Sciatic nerve (tissue), 2 donors: ENCODE measurements around the gene PEX1. TPM values are rescaled to one million over a fixed set of nuclear protein-coding genes. Genes with fewer than 3 reads are reported as not detected.
"Not testable (repeated sequence)": the region's sequence is repeated elsewhere in the genome, so short reads cannot be mapped to it uniquely, and the experiment has no call there.

ENCODE experiments used
- ATAC-seq: fragments of 200-7000 bp; cut with Tn5 transposase; one replicate; pipeline ENCODE4 v1.9.1; 2020; ENCODE audit warnings: mild to moderate bottlenecking, moderate library complexity
- DNase-seq: peaks from one replicate; pipeline ENCODE4 v3.0.0-alpha.2; 2020; ENCODE audit warnings: low spot score
- intact Hi-C: fragments of 100-400 bp; cut with DNase I; formaldehyde crosslinking; loops from one replicate; pipeline ENCODE4 v1.14.2; 2022
- total RNA-seq: library from RNA; stranded (reverse); fragmentation: NEBNext Ultra II Directional; extraction: Animal tissue kit (Norgen Biotek cat#: 25700); gene quantifications from one replicate; pipeline ENCODE4 v1.2.1, GENCODE V29; 2021
- donor health status: DM: no; HTN: no; CAD: no.
- donor health status: DM: no; HTN: no; CAD: no.

The PEX1 gene
- total RNA-seq, 1 donor from 2014 or later: 22.3 TPM

DNA sequence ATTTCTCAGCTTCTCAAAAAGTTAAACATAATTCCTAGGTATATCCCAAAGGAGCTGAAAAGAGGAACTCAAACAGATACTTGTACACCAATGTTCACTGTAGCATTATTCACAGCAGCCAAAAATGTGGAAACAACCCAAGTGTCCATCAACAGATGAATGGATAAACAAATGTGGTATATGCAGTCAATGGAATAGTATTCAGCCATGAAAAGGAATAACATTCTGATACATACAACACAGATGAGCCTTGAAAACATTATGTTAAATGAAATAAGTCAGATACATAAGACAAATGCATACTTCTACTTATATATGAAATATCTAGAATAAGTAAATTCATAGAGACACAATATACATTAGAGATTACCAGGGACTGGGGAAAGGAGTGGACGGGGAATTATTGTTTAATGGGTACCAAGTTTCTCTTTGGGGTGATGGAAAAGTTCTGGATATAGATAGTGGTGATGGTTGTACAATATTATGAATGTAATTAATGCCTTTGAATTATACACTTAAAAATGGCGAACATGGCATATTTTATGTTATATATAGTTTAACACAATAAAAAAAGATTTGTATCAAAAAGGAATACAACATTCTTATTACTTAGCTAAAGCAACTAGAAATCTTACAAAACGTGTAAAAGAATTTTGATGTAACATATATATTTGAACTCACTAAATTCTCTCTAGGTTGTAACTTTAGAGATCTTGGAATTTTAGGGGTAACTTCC is 15.0 kb downstream of the PEX1 start:
- ATAC-seq: no peak
- DNase-seq: no peak
- intact Hi-C loops: no loop called here

DNA sequence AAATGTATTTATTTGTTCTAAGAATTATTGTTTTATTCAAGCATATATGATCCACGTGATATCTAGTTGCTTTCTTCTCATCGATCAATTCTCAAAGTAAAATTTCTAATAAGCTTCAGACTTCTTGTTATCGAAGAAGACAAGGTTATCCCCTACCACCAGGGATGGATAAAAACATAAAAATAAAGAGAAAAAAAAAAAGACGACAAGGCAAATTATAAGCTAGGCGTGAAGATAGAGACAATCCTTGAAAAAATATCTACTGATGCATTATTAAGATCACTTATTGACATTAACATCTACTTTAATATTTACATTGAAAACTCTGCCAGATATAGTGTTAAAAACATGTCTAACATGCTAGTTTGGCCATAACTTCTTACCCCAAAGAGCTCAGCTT is 19.4 kb downstream of the PEX1 start:
- ATAC-seq: no peak
- intact Hi-C loops: no loop called here
- DNase-seq: no peak

DNA sequence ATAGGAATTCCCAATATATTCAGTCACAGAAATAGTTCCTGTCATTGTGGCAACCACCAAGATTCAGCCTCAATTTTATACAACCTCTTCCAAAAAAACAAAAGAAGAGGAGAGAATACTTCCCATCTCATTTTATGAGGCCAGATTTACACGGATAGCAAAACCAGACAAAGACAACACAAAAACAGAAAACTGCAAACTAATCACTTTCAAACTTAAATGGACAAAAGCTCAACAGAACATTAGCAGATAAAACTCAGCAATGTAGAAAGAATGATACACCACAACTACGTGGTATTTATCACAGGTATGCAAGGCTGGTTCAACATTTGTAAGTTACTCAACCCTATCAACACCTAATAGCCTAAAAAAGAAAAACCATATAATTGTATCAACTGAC is 22.0 kb downstream of the PEX1 start:
- ATAC-seq: no peak
- intact Hi-C loops: no loop called here
- no peak for DNase-seq

DNA sequence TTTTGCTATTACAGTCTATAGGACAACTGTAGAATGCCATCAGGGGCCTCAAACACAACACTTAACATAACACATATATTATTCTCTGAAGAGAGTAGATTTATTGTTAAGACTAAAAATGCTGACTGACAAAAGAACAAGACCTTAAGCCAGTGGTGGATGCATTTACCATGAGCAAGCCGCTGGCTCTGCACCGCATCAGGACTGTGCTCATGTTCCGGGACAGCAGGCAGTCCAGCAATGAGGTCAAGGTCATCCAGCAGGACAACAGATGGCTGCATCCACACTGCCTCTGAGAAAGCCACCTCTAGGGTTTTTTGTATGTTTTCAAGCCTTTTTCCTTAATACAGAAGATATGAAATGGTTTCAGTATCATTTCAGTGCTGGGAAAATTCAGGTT is 23.8 kb downstream of the PEX1 start:
- no peak for DNase-seq
- intact Hi-C loops: no loop called here
- ATAC-seq: no peak

DNA sequence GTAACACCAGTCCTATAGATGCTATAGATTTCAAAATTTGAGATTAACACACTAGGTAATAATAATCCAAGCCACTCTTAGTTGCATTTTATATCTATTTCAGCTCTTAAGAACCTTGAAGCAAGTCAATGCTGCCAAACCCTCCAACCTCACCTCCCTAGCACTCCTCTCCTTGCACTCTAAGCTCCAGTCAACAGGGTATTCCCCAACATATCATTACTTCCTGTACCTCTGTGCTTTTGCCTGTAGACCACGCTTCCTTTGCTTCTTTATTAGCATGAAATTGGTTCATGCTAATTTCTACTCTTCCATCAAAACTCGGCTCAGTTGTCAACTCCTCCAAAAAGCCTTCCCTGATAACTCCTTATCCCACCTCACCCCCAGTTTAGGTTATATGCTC is 24.6 kb downstream of the PEX1 start:
- ATAC-seq (no peak), DNase-seq (no peak)
- intact Hi-C loops: no loop called here

DNA sequence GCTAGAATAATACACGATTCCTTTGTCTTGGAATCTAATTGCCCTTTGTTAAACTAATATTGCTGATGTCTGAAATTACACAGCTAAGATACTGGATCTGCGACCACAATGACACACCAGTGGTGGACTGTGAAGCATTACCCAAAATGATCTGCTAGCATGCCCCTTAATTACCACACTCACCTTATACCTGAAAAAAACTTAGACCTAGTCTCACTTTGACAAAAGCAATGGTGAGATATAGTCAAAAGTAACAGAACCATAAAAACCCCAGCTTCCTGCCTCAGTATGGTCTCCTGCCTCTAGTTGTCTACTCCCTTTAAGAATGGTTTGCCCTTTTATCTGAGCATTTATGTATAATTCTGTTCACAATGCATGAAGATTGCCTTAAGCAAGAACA is 29.8 kb downstream of the PEX1 start:
- ATAC-seq (no peak), DNase-seq (no peak)
- intact Hi-C loops: no loop called here

DNA sequence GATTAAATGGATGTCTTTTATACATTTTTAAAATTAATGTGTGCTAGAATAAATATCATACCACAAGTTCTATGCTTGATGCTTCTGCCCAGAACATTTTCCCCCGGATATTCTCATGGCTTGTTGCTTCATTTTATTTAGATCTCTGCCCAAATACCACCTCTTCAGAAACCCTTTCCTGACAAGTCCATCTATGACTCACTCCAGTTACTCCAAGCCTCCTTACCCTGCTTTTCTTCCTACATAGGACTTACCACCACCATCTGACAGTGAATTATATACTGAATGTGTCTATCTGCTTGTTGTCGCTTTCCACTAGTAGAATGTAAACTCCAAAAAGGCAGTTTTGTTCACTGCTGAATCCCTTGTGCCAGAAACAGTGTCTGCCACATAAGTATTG is 31.4 kb downstream of the PEX1 start:
- intact Hi-C loops: no loop called here
- no peak for ATAC-seq
- no peak for DNase-seq

DNA sequence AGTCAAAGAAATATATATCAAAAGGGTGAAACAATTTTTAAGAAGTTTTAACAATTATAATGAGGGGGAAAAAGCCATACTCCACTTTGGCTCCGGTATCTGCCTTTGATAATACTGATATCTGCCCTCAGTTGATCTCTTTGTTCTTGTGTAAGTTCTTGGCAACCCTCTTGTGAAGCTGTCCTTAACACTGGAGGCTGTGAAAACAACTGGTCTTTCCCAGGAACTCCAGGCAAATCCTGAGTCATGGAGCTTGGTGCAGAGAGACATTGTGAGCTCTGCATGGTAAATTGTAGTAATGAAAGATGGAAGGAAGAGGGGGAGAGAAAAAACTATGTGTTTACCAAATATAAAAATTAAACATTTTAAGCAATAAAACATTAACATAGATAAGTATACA is 38.7 kb downstream of the PEX1 start:
- no peak for ATAC-seq
- intact Hi-C loops: no loop called here
- no peak for DNase-seq

DNA sequence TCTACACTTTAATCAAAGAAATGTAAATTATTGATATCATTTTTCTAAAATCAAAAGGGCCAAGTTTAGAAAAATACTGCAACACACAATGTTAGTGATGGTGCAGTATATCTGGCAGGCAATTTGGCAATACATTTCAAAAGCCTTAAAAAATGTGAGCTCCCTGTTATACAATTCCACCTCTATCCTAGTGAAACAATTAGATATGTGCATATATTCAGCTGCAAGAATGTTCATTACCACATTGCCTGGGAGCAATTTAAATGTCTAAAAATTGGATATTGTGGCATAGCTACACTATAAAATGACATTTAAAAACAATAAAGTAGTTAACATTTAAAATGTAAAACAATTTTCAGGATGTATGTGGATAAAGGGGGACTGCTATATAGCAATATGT is 40.5 kb downstream of the PEX1 start:
- DNase-seq: no peak
- intact Hi-C loops: no loop called here
- no peak for ATAC-seq

DNA sequence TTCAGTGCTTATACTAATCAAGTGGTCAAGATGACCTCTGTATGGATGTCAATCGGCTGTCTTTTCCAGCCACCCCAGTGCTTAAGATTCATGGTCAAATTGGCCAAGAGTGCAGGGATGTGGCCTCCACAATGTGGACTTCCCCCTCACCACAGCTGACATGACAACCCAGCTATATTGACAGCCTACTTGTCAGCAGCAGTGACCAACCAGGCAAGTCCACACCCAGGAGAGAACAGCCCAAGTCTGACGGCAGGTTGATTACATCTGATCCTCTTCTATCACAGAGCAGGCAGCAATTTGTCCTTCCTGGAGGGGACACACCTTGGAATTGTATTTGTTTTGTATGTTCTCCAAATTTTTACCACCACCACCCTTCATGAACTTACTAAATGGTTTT is 42.3 kb downstream of the PEX1 start:
- intact Hi-C loops: no loop called here
- ATAC-seq: no peak
- no peak for DNase-seq

DNA sequence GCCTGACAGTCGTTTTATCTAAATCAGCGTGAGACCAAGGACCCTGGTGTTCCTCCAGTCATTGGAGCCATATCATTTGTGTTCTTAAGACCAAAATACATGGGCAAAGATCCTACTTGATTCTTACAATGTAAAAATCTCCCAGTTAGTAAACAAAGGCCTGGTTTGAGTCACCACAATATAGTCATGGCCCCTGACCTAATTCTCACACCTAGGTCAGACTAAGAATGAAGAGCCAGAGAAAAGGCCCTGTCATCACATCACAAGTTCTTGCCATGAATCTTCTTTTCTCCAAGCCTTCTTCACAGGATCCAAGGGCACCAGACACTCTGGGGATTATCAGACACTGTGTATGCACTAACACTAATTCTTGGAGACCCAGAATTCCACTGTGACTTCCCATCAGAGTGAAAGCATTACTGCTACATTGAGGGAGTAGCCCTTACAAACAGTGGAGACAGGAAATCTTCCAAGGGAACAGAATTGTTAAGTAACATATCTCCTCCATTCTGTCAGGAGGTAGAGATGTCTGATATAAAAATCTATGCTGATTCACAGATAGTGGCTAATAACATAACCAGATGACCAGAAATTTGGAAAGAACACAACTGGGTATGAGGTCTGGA is 42.9 kb downstream of the PEX1 start:
- ATAC-seq (no peak), DNase-seq (no peak)
- intact Hi-C loops: no loop called here

DNA sequence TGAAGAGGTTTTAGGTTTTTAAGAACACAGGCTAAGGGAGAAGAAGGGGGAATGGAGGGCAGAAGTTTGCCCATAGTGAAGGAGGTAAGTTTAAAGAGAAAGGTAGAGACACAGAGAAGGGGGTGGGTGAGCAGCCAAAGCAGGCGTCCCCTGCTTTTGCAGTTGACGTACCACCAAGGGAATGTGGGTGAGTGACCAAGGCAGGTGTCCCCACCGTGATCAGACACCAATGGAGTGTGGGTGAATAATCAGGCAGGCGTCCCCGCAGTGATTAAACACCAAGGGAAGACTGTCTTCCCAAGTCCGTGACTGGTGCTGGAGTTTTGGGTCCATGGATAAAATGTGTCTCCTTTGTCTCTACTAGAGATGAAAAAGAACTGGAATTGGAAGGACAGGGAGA is 44.1 kb downstream of the PEX1 start:
- ATAC-seq, DNase-seq, intact Hi-C loops: not testable (repeated sequence)

DNA sequence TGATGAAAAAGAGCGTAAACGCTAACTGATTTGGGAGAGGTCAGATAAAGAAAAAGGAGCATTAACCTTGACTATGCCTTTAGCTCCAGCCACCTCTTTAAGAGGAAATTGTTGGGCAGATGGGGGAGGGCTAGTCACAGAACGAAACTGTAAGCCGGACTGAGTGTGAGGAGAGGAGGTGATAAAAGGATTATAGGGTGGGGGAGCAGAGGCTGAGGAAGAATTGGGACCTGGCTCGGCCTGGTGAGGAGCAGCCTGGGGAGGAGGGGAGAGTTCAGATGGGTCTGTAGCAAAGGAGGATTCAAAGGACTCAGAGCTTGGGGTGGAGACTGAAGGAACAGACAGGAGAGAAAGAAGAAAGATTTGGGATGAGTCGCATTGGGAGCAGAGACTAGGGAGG is 44.7 kb downstream of the PEX1 start:
- DNase-seq, ATAC-seq, intact Hi-C loops: not testable (repeated sequence)

DNA sequence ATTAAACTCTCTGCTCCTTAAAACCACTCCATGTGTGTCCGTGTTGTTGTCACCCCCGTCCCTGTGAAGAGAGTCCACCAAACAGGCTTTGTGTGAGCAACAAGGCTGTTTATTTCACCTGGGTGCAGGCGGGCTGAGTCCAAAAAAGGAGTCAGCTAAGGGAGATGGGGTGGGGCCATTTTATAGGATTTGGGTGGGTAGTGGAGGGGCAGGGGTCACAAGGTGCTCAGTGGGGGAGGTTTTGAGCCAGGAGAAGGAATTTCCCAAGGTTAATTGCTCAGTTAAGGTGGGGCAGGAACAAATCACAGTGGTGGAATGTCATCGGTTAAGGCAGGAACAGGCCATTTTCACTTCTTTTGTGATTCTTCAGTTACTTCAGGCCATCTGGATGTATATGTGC is 49.2 kb downstream of the PEX1 start:
- ATAC-seq, intact Hi-C loops, DNase-seq: not testable (repeated sequence)

DNA sequence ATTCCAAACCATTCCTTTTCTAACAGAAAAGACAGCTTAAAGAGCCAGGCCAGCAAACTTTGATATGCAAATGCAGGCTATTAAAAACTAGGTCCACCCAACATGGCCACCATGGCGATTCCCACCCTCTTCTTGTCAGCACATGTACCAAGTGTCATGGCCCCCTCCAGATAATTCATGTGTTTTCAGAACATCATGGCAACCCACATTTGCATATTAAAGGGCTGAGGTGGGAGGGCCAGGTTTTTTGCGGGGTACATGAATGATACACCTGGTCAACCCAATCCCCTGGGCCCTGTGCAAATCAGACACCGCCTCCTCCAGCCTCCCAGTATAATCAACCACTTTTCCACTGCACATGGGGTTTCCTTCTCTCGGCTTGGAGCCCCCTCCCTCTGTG is 49.6 kb downstream of the PEX1 start:
- DNase-seq (no peak), ATAC-seq (no peak)
- intact Hi-C loops: no loop called here

DNA sequence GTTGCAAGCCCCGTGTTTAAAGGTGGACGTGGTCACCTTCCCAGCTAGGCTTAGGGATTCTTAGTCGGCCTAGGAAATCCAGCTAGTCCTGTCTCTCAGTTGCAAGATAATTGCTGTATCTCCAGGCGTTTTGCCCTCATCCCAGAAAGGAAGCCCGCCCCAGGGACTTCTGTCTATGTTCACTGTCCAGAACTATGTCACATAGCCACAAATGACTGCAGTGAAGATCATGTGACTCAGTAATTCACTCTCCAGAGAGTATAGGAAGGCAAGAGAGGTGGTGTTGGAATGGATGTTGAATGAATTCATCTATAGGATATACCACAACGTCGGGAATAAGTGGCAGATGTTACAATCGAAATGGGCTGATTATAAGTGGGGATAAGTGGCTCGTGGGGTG is 50.2 kb downstream of the PEX1 start:
- DNase-seq (no peak), ATAC-seq (no peak)
- intact Hi-C loops: no loop called here

DNA sequence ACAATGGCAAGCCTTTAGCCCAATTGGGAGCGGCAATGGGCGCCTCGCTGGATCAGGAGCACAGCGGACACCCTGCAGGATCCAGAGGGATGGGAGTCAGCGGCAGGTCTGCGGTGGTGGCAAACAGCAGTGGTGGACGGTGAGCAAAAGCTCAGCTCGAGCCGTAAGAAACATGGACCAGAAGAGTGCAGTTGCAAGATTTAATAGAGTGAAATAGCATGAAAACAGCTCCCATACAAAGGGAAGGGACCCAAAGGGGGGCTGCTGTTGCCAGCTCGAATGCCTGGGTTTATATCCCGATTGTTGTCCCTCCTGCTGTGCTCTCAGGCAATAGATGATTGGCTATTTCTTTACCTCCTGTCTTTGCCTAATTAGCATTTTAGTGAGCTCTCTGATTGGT is 50.6 kb downstream of the PEX1 start, which contains the start of gene ERVW-1:
Gene ERVW-1 (minus strand): TSS at position 266 of the 400 bp plus-strand sequence. CDS start 7,565 bp downstream, outside the sequence.
- intact Hi-C loops, ATAC-seq, DNase-seq: not testable (repeated sequence)

DNA sequence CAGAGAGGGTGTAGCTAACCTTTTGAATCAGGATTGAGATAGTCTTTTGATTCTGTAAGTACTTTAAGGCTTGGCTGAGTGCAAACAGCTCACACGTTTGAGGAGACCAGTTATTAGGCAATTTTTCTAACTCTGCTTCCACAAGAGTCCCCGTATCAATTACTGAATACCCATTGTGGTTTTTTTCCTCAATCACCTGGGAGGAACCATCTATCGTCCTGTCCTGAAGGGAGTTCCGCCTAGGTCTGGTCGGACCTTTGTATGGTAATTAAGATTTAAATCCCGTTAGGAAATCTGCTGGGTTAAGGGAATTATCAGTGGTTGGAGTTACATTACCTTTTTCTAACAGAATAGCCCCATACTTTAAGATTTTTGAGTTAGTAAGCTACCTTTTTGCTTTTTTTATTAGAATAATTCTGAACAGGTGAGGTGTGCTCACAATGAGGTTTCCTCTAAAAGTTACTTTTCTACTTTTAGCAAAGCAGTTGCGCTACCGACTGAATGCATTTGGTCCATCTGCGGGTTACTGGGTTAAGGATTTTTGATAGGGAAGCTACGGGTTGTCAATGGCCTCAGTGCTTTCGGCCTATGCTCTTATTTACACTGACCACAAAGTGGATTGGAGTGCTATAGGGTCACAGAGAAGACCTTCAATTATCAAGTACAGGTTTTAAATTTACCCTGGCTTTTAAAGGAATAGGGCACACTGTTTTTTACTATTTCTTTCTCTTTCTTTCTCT is 52.3 kb downstream of the PEX1 start:
- DNase-seq, ATAC-seq, intact Hi-C loops: not testable (repeated sequence)

DNA sequence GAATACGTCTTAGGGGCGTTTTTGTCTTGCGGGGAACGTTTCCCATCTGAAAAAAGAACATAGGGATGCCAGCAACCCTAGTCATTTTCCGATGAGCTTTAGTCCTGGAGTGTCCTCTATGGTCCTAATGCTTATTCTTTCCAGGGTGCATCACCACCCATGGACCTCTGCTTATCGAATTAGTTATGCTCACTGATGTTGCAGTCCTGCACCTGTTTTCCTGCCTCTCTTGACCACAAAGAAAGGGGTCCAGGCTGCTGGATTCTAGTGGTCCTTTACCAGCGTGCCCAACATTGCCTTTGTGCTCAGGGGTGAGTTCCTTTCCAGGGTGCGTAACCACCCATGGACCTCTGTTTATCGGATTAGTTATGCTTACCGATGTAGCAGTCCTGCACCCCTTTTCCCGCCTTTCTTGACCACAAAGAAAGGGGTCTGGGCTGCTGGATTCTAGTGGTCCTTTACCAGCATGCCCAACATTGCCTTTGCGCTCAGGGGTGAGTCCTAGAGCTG is 53.0 kb downstream of the PEX1 start:
- intact Hi-C loops, ATAC-seq: not testable (repeated sequence)

DNA sequence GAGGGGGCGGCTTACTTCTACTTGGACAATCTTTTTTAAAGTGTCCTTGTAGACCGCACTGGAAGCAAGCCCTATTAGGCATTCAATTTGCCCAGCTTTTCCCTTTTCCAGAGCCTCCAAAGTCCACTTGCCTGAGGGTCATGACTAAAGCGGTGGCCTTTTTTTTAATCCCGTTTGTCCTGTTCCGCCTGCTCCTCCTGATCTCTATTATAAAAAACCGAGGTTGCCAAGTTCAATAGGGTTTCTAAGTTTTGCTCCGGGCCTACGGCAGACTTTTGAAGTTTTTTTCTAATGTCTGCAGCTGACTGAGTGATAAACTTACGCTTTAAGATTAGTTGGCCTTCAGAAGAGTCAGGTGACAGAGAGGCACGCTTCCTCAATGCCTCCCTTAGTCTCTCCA is 54.3 kb downstream of the PEX1 start:
- DNase-seq, intact Hi-C loops, ATAC-seq: not testable (repeated sequence)

More for the DNA sequence above, 53.0 kb downstream of the PEX1 start:
- not testable (repeated sequence) for DNase-seq
